ENCODE results near the gene STOX2. TPM values are rescaled to one million over a fixed set of nuclear protein-coding genes. Genes with fewer than 3 reads are reported as not detected.
A peak's percentile ranks its signal among the peaks of the same experiment; 100 is the strongest.

The STOX2 gene
- total and polyA plus RNA-seq, 11 donors: 2.8 to 19.6 (median 13.1) TPM

GRCh38 chr4:183872531-183872930, 32.6 kb upstream of the STOX2 start:
- peak overlapping the region in 3 of 12 donors; percentile 5 to 24 (median 18) for H3K27ac ChIP-seq
- H3K4me3 ChIP-seq: no peak overlapping the region
- peaks cover 0 to 35% (median 15%) of the 10 kb centered on the region in 12 donors for H3K4me1 ChIP-seq
- no peaks in the 10 kb centered on the region for H3K36me3 ChIP-seq
- TF ChIP-seq POLR2A (IDR thresholded peaks at IDR 0.05): no peak
- no peak for TF ChIP-seq CTCF (IDR thresholded peaks at IDR 0.05)
- no peaks in the 10 kb centered on the region for H3K9me3 ChIP-seq
- DNase-seq: no peak
- H3K27me3 ChIP-seq: no peaks in the 10 kb centered on the region
- intact Hi-C loops (cut with DNase I): loop anchor here in 1 of 10 donors (10.0 kb wide), 1 partner anchor 112 kb away; no protein-coding TSS in a partner anchor
- WGBS, 4 donors: 42 to 50% (median 44%) methylated on average over 5 of the region's 5 CpGs
- peak in 3 of 4 donors; percentile 8 to 34 (median 33) for ATAC-seq

GRCh38 chr4:183873409-183874185, 31.5 kb upstream of the STOX2 start:
- Histone ChIP-seq H3K36me3 (no peaks in the 10 kb centered on the region), H3K4me1 (peaks cover 0 to 34% (median 15%) of the 10 kb centered on the region in 12 donors), H3K27ac (peak overlapping the region in 1 of 12 donors; percentile 37), H3K9me3 (no peaks in the 10 kb centered on the region), H3K4me3 (no peak overlapping the region), H3K27me3 (no peaks in the 10 kb centered on the region)
- 73 to 81% (median 77%) methylated on average over 7 of the region's 7 CpGs for WGBS, 4 donors
- TF ChIP-seq CTCF (IDR thresholded peaks at IDR 0.05) (no peak), POLR2A (IDR thresholded peaks at IDR 0.05) (no peak)
- intact Hi-C loops (cut with DNase I): loop anchor here in 1 of 10 donors (10.0 kb wide), 1 partner anchor 111 kb away; no protein-coding TSS in a partner anchor
- DNase-seq: no peak
- ATAC-seq: no peak

- no peak for TF ChIP-seq POLR2A (IDR thresholded peaks at IDR 0.05)
- no peak for TF ChIP-seq CTCF (IDR thresholded peaks at IDR 0.05)
- Histone ChIP-seq H3K27me3 (no peaks in the 10 kb centered on the region), H3K4me3 (no peak overlapping the region), H3K9me3 (no peaks in the 10 kb centered on the region), H3K27ac (peak overlapping the region; percentile 40 to 95 (median 85)), H3K36me3 (no peaks in the 10 kb centered on the region), H3K4me1 (peaks cover 0 to 34% (median 15%) of the 10 kb centered on the region in 12 donors)
- ATAC-seq (no peak), DNase-seq (no peak)
- WGBS, 4 donors: 80 to 86% (median 83%) methylated on average over 10 of the region's 10 CpGs
- intact Hi-C loops (cut with DNase I): loop anchor here in 1 of 10 donors (10.0 kb wide), 1 partner anchor 109 kb away; no protein-coding TSS in a partner anchor
These were observed 29.8 kb upstream of the STOX2 start for GRCh38 chr4:183875251-183875825.
